K562 (cell line): ENCODE results near the gene ATAD3C. TPM values are rescaled to one million over a fixed set of nuclear protein-coding genes. Genes with fewer than 3 reads are reported as not detected.
A peak's percentile ranks its signal among the peaks of the same experiment; 100 is the strongest.

Source experiments
- ATAC-seq: fragments of 200-7000 bp; cut with Tn5 transposase; 3 replicates; pipeline ENCODE4 v1.9.1; 2020; ENCODE audit warnings: moderate library complexity
- Bru-seq: library from RNA; stranded (reverse); fragments of 400-500 nt; gene quantifications from one replicate; lab custom pipeline; 2021; lab: Mats Ljungman, UMichigan
- BruChase-seq, 2 experiments: library from RNA; stranded (reverse); fragments of 400-500 nt; gene quantifications; one replicate each; lab custom pipeline; 2021; lab: Mats Ljungman, UMichigan
- BruUV-seq: library from RNA; stranded (reverse); fragments of 400-500 nt; replicated peaks from 2 replicates; lab custom pipeline; 2021; lab: Mats Ljungman, UMichigan
- CTCF ChIA-PET: fragments of 300-600 bp; formaldehyde crosslinking; extraction: SDS; loops from one replicate; lab custom pipeline; 2021; ENCODE audit warnings: low intra/inter-chr PET ratio; lab: Yijun Ruan, JAX
- POLR2A ChIA-PET: fragments of 300-600, 350-650 bp; sonication (Branson Sonifier 250); formaldehyde crosslinking; extraction: SDS; loops from one replicate; lab custom pipeline; 2021; ENCODE audit warnings: antibody characterized with exemption, inconsistent platforms; lab: Yijun Ruan, JAX
- DNase-seq, 4 experiments: peaks; one replicate each; pipeline versions ENCODE4 v3.0.0 to v3.0.0-alpha.2; 2011 to 2018; ENCODE audit warnings: low spot score in 3 of 4, mixed read lengths in 3 of 4; ENCODE audit errors: extremely low read depth in 1 of 4
- FAIRE-seq: peaks from 2 replicates; lab custom pipeline; 2011; peaks lifted over from hg19 to GRCh38; lab: Jason Lieb, UNC
- H2AFZ ChIP-seq: 2 replicates; pipeline ENCODE4 v1.6.0; 2011; ENCODE audit warnings: low read depth, low read length, control low read depth, inconsistent platforms
- H3K27ac ChIP-seq: fragments of 200-600 bp; 3 replicates; pipeline ENCODE4 v1.8.0; 2011; ENCODE audit warnings: low read depth, mild to moderate bottlenecking, control low read depth, inconsistent platforms, low read length, moderate library complexity, mixed read lengths; ENCODE audit errors: extremely low read depth
- H3K27me3 ChIP-seq, 2 experiments: fragments of 300-600 bp in 1 of 2; 2 replicates in 1 of 2; 3 replicates in 1 of 2; pipeline versions ENCODE4 v1.6.0 to v1.8.0; 2011; ENCODE audit warnings: inconsistent platforms in 2 of 2, low read length in 2 of 2, mild to moderate bottlenecking in 1 of 2, mixed read lengths in 1 of 2, moderate library complexity in 1 of 2; ENCODE audit not compliant: control insufficient read depth in 2 of 2, insufficient read depth in 2 of 2
- H3K36me3 ChIP-seq: fragments of 300-600 bp; 3 replicates; pipeline ENCODE4 v1.8.0; 2011; ENCODE audit warnings: mild to moderate bottlenecking, low read length, inconsistent platforms; ENCODE audit not compliant: control insufficient read depth, insufficient read depth
- H3K4me1 ChIP-seq, 2 experiments: fragments of 200-600 bp in 1 of 2; replicated peaks in 1 of 2; 2 replicates in 1 of 2; 3 replicates in 1 of 2; pipeline versions ENCODE4 v1.5.1 to v1.8.0; 2011; ENCODE audit warnings: inconsistent platforms in 2 of 2, low read length in 2 of 2, mild to moderate bottlenecking in 1 of 2, mixed read lengths in 1 of 2, moderate library complexity in 1 of 2; ENCODE audit not compliant: control insufficient read depth in 2 of 2, insufficient read depth in 2 of 2
- H3K4me2 ChIP-seq: 2 replicates; pipeline ENCODE4 v1.6.1; 2011; ENCODE audit warnings: low read length, control low read depth, inconsistent platforms, mixed read lengths; ENCODE audit not compliant: insufficient read depth
- H3K4me3 ChIP-seq: fragments of 200-600 bp; sonication (generic), shearing (Covaris generic); 2 replicates; pipeline ENCODE4 v1.5.1; 2016; ENCODE audit warnings: control low read depth, inconsistent platforms
- H3K79me2 ChIP-seq: fragments of 200-600 bp; 3 replicates; pipeline ENCODE4 v1.8.0; 2011; ENCODE audit warnings: low read length, inconsistent platforms; ENCODE audit not compliant: control insufficient read depth, insufficient read depth
- H3K9ac ChIP-seq, 2 experiments: 2 replicates each; pipeline versions ENCODE4 v1.6.0 to v1.6.1; 2011; ENCODE audit warnings: low read depth in 2 of 2, low read length in 2 of 2, control low read depth in 1 of 2, inconsistent platforms in 1 of 2, mild to moderate bottlenecking in 1 of 2, mixed read lengths in 1 of 2; ENCODE audit not compliant: insufficient read depth in 1 of 2
- H3K9me1 ChIP-seq: one replicate; pipeline ENCODE4 v1.6.0; 2011; ENCODE audit warnings: inconsistent platforms, mild to moderate bottlenecking, low read length, moderate library complexity; ENCODE audit not compliant: control insufficient read depth, insufficient read depth
- H3K9me3 ChIP-seq: replicated peaks from 2 replicates; pipeline ENCODE4 v1.5.1; 2011; ENCODE audit warnings: low read depth, low read length, inconsistent platforms; ENCODE audit not compliant: control insufficient read depth, insufficient read depth
- H4K20me1 ChIP-seq: replicated peaks from 2 replicates; pipeline ENCODE4 v1.6.1; 2011; ENCODE audit warnings: low read length, inconsistent platforms, mixed read lengths; ENCODE audit not compliant: control insufficient read depth, insufficient read depth
- ARNT ChIP-seq, 2 experiments: fragments of 450-650 bp; IDR thresholded peaks; 2 replicates each; pipeline ENCODE4 v1.6.1; 2016; ENCODE audit warnings: mild to moderate bottlenecking in 1 of 2
- BCOR ChIP-seq: fragments of 450-650 bp; IDR thresholded peaks from 2 replicates; pipeline ENCODE4 v1.6.1; 2016
- CC2D1A ChIP-seq: fragments of 450-650 bp; IDR thresholded peaks from 2 replicates; pipeline ENCODE4 v1.6.1; 2017; ENCODE audit warnings: mild to moderate bottlenecking
- ETS2 ChIP-seq: IDR thresholded peaks from 2 replicates; pipeline ENCODE4 v1.6.1; 2016; ENCODE audit warnings: borderline replicate concordance, missing genetic modification characterization, mild to moderate bottlenecking, moderate library complexity, missing compliant biosample characterization; ENCODE audit not compliant: poor library complexity, severe bottlenecking
- ETV6 ChIP-seq, 3 experiments: fragments of 150-350 bp in 1 of 3; sonication (generic) in 1 of 3; formaldehyde crosslinking in 1 of 3; IDR thresholded peaks; 2 replicates each; pipeline versions ENCODE4 v1.6.1 to v1.8.0; 2014 to 2022; ENCODE audit warnings: borderline replicate concordance in 2 of 3, low read depth in 2 of 3, antibody characterized with exemption in 1 of 3, low read length in 1 of 3, mild to moderate bottlenecking in 1 of 3, missing genetic modification reagents in 1 of 3
- HDAC1 ChIP-seq, 2 experiments: fragments of 450-650 bp; IDR thresholded peaks; 2 replicates each; pipeline ENCODE4 v1.6.1; 2016 to 2017; ENCODE audit warnings: inconsistent platforms in 1 of 2, mild to moderate bottlenecking in 1 of 2, moderate library complexity in 1 of 2
- KDM1A ChIP-seq, 2 experiments: fragments of 450-650 bp; IDR thresholded peaks; 2 replicates each; pipeline ENCODE4 v1.6.1; 2016; ENCODE audit warnings: mild to moderate bottlenecking in 2 of 2
- PHB2 ChIP-seq: fragments of 450-650 bp; IDR thresholded peaks from 2 replicates; pipeline ENCODE4 v1.6.1; 2017; ENCODE audit warnings: low read depth
- SMARCE1 ChIP-seq: fragments of 450-650 bp; IDR thresholded peaks from 2 replicates; pipeline ENCODE4 v1.7.1; 2016; ENCODE audit warnings: mild to moderate bottlenecking
- THRB ChIP-seq: fragments of 450-650 bp; formaldehyde crosslinking; conservative IDR thresholded peaks from 2 replicates; pipeline ENCODE4 v1.4.0; 2022; ENCODE audit warnings: mild to moderate bottlenecking, missing genetic modification characterization
- TOE1 ChIP-seq, 2 experiments: fragments of 450-650 bp in 1 of 2; sonication (generic) in 1 of 2; formaldehyde crosslinking in 1 of 2; IDR thresholded peaks; 2 replicates each; pipeline versions ENCODE4 v1.7.1 to v1.8.0; 2016 to 2022; ENCODE audit warnings: borderline replicate concordance in 2 of 2, mild to moderate bottlenecking in 2 of 2, antibody characterized with exemption in 1 of 2, inconsistent platforms in 1 of 2, low read depth in 1 of 2, missing genetic modification reagents in 1 of 2, moderate library complexity in 1 of 2
- ZNF274 ChIP-seq: IDR thresholded peaks from 2 replicates; pipeline ENCODE4 v1.6.1; 2011; ENCODE audit warnings: low read depth, mild to moderate bottlenecking, low read length, moderate library complexity, borderline replicate concordance
- ZNF584 ChIP-seq: fragments of 200-800 bp; sonication (Bioruptor generic); IDR thresholded peaks from 2 replicates; pipeline ENCODE4 v1.6.1; 2016; ENCODE audit warnings: low read depth, mild to moderate bottlenecking, missing genetic modification characterization, missing compliant biosample characterization
- WGBS: fragments of 100-300 bp; shearing (Covaris generic); methylation state at CpG from one replicate; pipeline ENCODE4 v1.1.6; 2016; ENCODE audit warnings: low coverage, mixed read lengths; ENCODE audit not compliant: insufficient coverage; ENCODE audit errors: missing lambda C conversion rate; 5-methylcytosine and 5-hydroxymethylcytosine counted together
- in situ Hi-C: fragments of 300-500 bp; cut with MboI; formaldehyde crosslinking; loops from 4 replicates; pipeline ENCODE4 v1.15.0; 2018; ENCODE audit warnings: inconsistent platforms, mixed read lengths
- intact Hi-C: fragments of 100-400 bp; cut with micrococcal nuclease; formaldehyde crosslinking; loops from 2 replicates; pipeline ENCODE4 v1.14.2; 2022
- long read RNA-seq, 3 experiments: library from polyadenylated mRNA in 2 of 3; library from RNA in 1 of 3; unstranded in 2 of 3; stranded (forward) in 1 of 3; transcript quantifications; one replicate each; pipeline ENCODE4 v2.0.0, GENCODE V29; 2019 to 2022
- polyA minus RNA-seq, 3 experiments: library from RNA; depleted of rRNA, polyadenylated mRNA; stranded (reverse); fragments of >200 nt; gene quantifications; 2 replicates each; pipeline ENCODE4 v1.2.3, GENCODE V29; 2011
- polyA plus RNA-seq, 8 experiments: library from polyadenylated mRNA; depleted of rRNA in 4 of 8; stranded (reverse) in 5 of 8; unstranded in 3 of 8; fragments of >200 nt; fragmentation: Nextera tagmentation in 2 of 8; fragmentation: Illumina TruSeq in 1 of 8; extraction: Ambion mirVana in 2 of 8; extraction: Trizol in 1 of 8; gene quantifications; 2 replicates each; pipeline versions ENCODE4 v1.2.1 to v1.2.3, GENCODE V29; 2011 to 2014; ENCODE audit warnings: inconsistent platforms in 1 of 8, missing spikeins in 1 of 8
- total RNA-seq, 7 experiments: library from RNA; depleted of rRNA in 6 of 7; stranded (reverse); fragments of >200 nt in 6 of 7; fragmentation: Illumina TruSeq in 2 of 7; extraction: Trizol in 2 of 7; gene quantifications; 2 replicates each; pipeline versions ENCODE4 v1.2.1 to v1.2.3, GENCODE V29; 2011 to 2021; ENCODE audit warnings: low replicate concordance in 1 of 7
- TF ChIP-seq, protein P1 (sequence below): IDR thresholded peaks from 2 replicates; pipeline ENCODE4 v1.6.1; 2016; ENCODE audit warnings: missing genetic modification characterization, missing compliant biosample characterization

Gene ATAD3C
- 0.21 TPM in 1 of 2 replicates, not detected in the other for total RNA-seq (2011; cell fraction: chromatin; rRNA removed; ENCODE audit: low replicate concordance)
- under 0.01 and 0.13 TPM in 2 replicates for total RNA-seq (2011; cell fraction: nucleolus; rRNA removed)
- 0.07 and 0.23 TPM in 2 replicates for total RNA-seq (2011; cell fraction: nucleoplasm; rRNA removed)
- not detected in 2 replicates for total RNA-seq (2014; rRNA removed)
- not detected in 2 replicates for total RNA-seq (2014; rRNA removed; fragmentation: Illumina TruSeq; extraction: Trizol)
- not detected in 2 replicates for total RNA-seq (2015; rRNA removed; fragmentation: Illumina TruSeq; extraction: Trizol)
- 0.18 and 0.60 TPM in 2 replicates for total RNA-seq (2021)
- polyA plus RNA-seq (2011; rRNA removed): 0.03 and 0.04 TPM in 2 replicates
- 0.09 and 0.16 TPM in 2 replicates for polyA plus RNA-seq (2011; cell fraction: cytosol; rRNA removed)
- 0.10 and 0.21 TPM in 2 replicates for polyA plus RNA-seq (2011; cell fraction: nucleus; rRNA removed)
- polyA plus RNA-seq (2012): 0.05 and 0.39 TPM in 2 replicates
- not detected in 2 replicates for polyA plus RNA-seq (2014; fragmentation: Illumina TruSeq; extraction: Trizol)
- polyA plus RNA-seq (2014; fragmentation: Nextera tagmentation; extraction: Ambion mirVana): not detected
- not detected in 2 replicates for polyA plus RNA-seq (2014; rRNA removed)
- polyA minus RNA-seq (2011; rRNA and poly(A)+ RNA removed): not detected in 2 replicates
- polyA minus RNA-seq (2011; cell fraction: cytosol; rRNA and poly(A)+ RNA removed): not detected in 2 replicates
- 0.11 TPM in 1 of 2 replicates, not detected in the other for polyA minus RNA-seq (2011; cell fraction: nucleus; rRNA and poly(A)+ RNA removed)
- Bru-seq, nascent RNA: percentile 5 among the genes with signal in this experiment
- BruChase-seq, experiment 1, labeled RNA remaining after a 2-hour chase: percentile 11 among the genes with signal in this experiment
- BruChase-seq, experiment 2, labeled RNA remaining after a 6-hour chase: percentile 22 among the genes with signal in this experiment
- long read RNA-seq, experiment 1: 0 reads
- long read RNA-seq, experiment 2: 0 reads
- long read RNA-seq, experiment 3: 0 reads

DNA sequence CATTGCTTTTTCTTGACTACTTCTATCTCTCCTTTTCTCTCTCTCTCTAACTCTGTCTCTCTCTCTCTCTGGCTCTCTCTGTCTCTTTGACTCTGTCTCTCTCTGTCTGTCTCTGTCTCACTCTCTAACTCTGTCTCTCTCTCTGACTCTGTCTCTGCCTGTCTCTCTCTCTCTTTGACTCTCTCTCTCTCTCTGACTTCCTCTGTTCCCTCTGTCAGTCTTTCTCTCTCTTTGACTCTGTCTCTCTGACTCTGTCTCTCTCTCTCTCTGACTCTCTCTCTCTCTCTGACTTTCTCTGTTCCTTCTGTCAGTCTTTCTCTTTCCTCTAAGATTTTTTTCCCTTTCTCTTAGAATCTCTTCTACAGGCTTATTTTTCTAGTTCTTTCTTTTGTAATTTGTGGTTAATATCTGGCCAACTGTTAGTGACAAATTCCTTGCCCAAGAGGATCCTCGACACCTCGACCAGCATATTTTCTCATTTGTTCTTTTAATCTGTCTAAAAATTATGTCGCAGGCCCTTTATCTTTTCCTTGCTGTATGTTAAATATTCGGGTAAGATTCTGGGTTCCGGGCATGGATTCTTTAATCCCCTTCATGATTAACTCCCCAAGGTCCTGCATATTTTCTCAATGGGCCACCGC, at the start of gene ATAD3C:
Gene ATAD3C, plus strand, starts transcription at position 591 of the 641 bp plus-strand sequence. CDS start 995 bp downstream, outside the sequence.
- intact Hi-C loops: no loop called here
- Histone ChIP-seq H3K27me3 (no peaks in the 10 kb centered on the region), H3K9me3 (no peaks in the 10 kb centered on the region), H3K4me2 (no peak within 1 kb of the TSS), H3K4me3 (no peak within 1 kb of the TSS), H2AFZ (peak within 1 kb of the TSS; percentile 72; the same call in 1 of the 2 replicates), H3K27ac (no peak within 1 kb of the TSS), H3K9ac (no peak within 1 kb of the TSS), H3K36me3 (no peaks in the 10 kb centered on the region), H3K79me2 (no peaks in the 10 kb centered on the region), H4K20me1 (no peaks in the 10 kb centered on the region), H3K4me1 (peaks cover 0 to 19% of the 10 kb centered on the region in 2 experiments; a peak in 3 of 5 replicates), H3K9me1 (no peaks in the 10 kb centered on the region)
- 34% methylated on average over 6 of the region's 6 CpGs for WGBS
- in situ Hi-C loops: loop anchor here (5.0 kb wide), 1 partner anchor 48 kb away; no protein-coding TSS in a partner anchor
- BruUV-seq: no TSS peak
- no peak for FAIRE-seq
- POLR2A ChIA-PET: no interaction called here
- DNase-seq: no peak
- no peak for ATAC-seq
- CTCF ChIA-PET: no interaction called here
- TF ChIP-seq ETV6 (IDR thresholded peaks at IDR 0.05; ENCODE audit: borderline replicate concordance in 1 of 2, low read depth in 2 of 2, low read length in 1 of 2) (no peak), ETV6 (CRISPR knock-in tag; IDR thresholded peaks at IDR 0.05; ENCODE audit: borderline replicate concordance) (no peak), BCOR (peak; percentile 27; the same call in 1 of the 2 replicates), PHB2 (0 out of 2 replicates have a peak, but pooled peaks have one; percentile 14), HDAC1 (IDR thresholded peaks at IDR 0.05) (peak in 1 of 2 experiments; percentile 52; a peak in 1 of 4 replicates), CC2D1A (peak; percentile 34; the same call in 1 of the 2 replicates), ZNF274 (no peak), SMARCE1 (0 out of 2 replicates have a peak, but pooled peaks have one; percentile 19), ETS2 (tag) (no peak), ARNT (IDR thresholded peaks at IDR 0.05) (0 out of 4 replicates have a peak, but pooled peaks of 1 of the 2 experiments have one; percentile 40), KDM1A (IDR thresholded peaks at IDR 0.05) (0 out of 4 replicates have a peak, but pooled peaks of 1 of the 2 experiments have one; percentile 14), THRB (0 out of 2 replicates have a peak, but pooled peaks have one; percentile 57), TOE1 (IDR thresholded peaks at IDR 0.05; ENCODE audit: borderline replicate concordance) (peak; percentile 35; the same call in 1 of the 2 replicates), TOE1 (CRISPR knock-in tag; IDR thresholded peaks at IDR 0.05; ENCODE audit: borderline replicate concordance, low read depth) (no peak), ZNF584 (no peak)
- TF ChIP-seq, protein P1, sequence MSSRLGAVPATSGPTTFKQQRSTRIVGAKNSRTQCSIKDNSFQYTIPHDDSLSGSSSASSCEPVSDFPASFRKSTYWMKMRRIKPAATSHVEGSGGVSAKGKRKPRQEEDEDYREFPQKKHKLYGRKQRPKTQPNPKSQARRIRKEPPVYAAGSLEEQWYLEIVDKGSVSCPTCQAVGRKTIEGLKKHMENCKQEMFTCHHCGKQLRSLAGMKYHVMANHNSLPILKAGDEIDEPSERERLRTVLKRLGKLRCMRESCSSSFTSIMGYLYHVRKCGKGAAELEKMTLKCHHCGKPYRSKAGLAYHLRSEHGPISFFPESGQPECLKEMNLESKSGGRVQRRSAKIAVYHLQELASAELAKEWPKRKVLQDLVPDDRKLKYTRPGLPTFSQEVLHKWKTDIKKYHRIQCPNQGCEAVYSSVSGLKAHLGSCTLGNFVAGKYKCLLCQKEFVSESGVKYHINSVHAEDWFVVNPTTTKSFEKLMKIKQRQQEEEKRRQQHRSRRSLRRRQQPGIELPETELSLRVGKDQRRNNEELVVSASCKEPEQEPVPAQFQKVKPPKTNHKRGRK: peak; percentile 38
